Osteocyte (in vitro differentiated cells): ENCODE data around the gene IGF1R. TPM values are rescaled to one million over a fixed set of nuclear protein-coding genes. Genes with fewer than 3 reads are reported as not detected.

Source experiments
- DNase-seq: peaks from one replicate; pipeline ENCODE4 v3.0.0; 2021; ENCODE audit warnings: mixed read lengths; ENCODE audit not compliant: unreplicated experiment; ENCODE audit errors: extremely low spot score
- H3K27ac Mint-ChIP-seq: one replicate; pipeline ENCODE4 v1.8.0; 2021; ENCODE audit warnings: mild to moderate bottlenecking, mixed read lengths; ENCODE audit not compliant: unreplicated experiment
- H3K27me3 Mint-ChIP-seq: one replicate; pipeline ENCODE4 v1.8.0; 2021; ENCODE audit warnings: mixed read lengths; ENCODE audit not compliant: unreplicated experiment
- H3K36me3 Mint-ChIP-seq: one replicate; pipeline ENCODE4 v1.8.0; 2021; ENCODE audit warnings: mixed read lengths; ENCODE audit not compliant: unreplicated experiment
- H3K4me1 Mint-ChIP-seq: one replicate; pipeline ENCODE4 v1.8.0; 2021; ENCODE audit warnings: mixed read lengths; ENCODE audit not compliant: unreplicated experiment
- H3K4me3 Mint-ChIP-seq: one replicate; pipeline ENCODE4 v1.8.0; 2021; ENCODE audit warnings: mild to moderate bottlenecking, moderate library complexity, mixed read lengths; ENCODE audit not compliant: unreplicated experiment
- H3K9me3 Mint-ChIP-seq: one replicate; pipeline ENCODE4 v1.8.0; 2021; ENCODE audit warnings: mixed read lengths; ENCODE audit not compliant: unreplicated experiment
- CTCF ChIP-seq: fragments of 200-600 bp; sonication (generic); IDR thresholded peaks from 2 replicates; pipeline ENCODE4 v1.5.0; 2021; ENCODE audit warnings: antibody characterized with exemption, mild to moderate bottlenecking, moderate library complexity
- microRNA-seq: library from miRNA; unstranded; fragments of <30 nt; microRNA quantifications from one replicate; pipeline ENCODE4 v1.1.0, GENCODE V29; 2020; ENCODE audit not compliant: unreplicated experiment
- total RNA-seq: library from RNA; stranded (reverse); gene quantifications from 2 replicates; pipeline ENCODE4 v1.2.1, GENCODE V29; 2021

Gene IGF1R
- total RNA-seq, 1 donor from 2014 or later = 174 TPM

GRCh38 chr15:99009741-99010330 is 361.5 kb downstream of the IGF1R start:
- DNase-seq = peak; percentile 23
- H3K9me3 Mint-ChIP-seq = no peaks in the 10 kb centered on the region
- H3K27ac Mint-ChIP-seq = peak overlapping the region; percentile 81

GRCh38 chr15:99010768-99011167 is 362.4 kb downstream of the IGF1R start:
- peak overlapping the region; percentile 54 for H3K27ac Mint-ChIP-seq

More at GRCh38 chr15:99009741-99010330, 361.5 kb downstream of the IGF1R start:
- no peak for TF ChIP-seq CTCF
- Mint-ChIP-seq H3K36me3 (no peaks in the 10 kb centered on the region), H3K27me3 (no peaks in the 10 kb centered on the region), H3K4me1 (peaks cover 35% of the 10 kb centered on the region), H3K4me3 (peak overlapping the region; percentile 26)

More at GRCh38 chr15:99010768-99011167, 362.4 kb downstream of the IGF1R start:
- no peaks in the 10 kb centered on the region for H3K27me3 Mint-ChIP-seq
- no peak overlapping the region for H3K4me3 Mint-ChIP-seq
- no peaks in the 10 kb centered on the region for H3K9me3 Mint-ChIP-seq
- peak; percentile 30 for DNase-seq
- peaks cover 32% of the 10 kb centered on the region for H3K4me1 Mint-ChIP-seq
- H3K36me3 Mint-ChIP-seq = no peaks in the 10 kb centered on the region
- no peak for TF ChIP-seq CTCF

Small RNA genes lying within 50 kb of the gene (microRNA-seq; reads per million reads assigned to microRNA genes)
- not detected for gene MIR4714
